Ishikawa (cell line): ENCODE data around the gene DNAJB13.

Experiments
- CEBPB ChIP-seq: IDR thresholded peaks from 2 replicates; pipeline ENCODE4 v1.6.1; 2012
- CREB1 ChIP-seq: IDR thresholded peaks from 2 replicates; pipeline ENCODE4 v1.6.1; 2012; ENCODE audit warnings: low read depth
- EGR1 ChIP-seq: IDR thresholded peaks from 2 replicates; pipeline ENCODE4 v1.6.1; 2012
- EP300 ChIP-seq: IDR thresholded peaks from 2 replicates; pipeline ENCODE4 v1.6.1; 2012; ENCODE audit warnings: borderline replicate concordance
- FOXM1 ChIP-seq: IDR thresholded peaks from 2 replicates; pipeline ENCODE4 v1.6.1; 2012; ENCODE audit warnings: low read depth, borderline replicate concordance
- NFIC ChIP-seq: IDR thresholded peaks from 2 replicates; pipeline ENCODE4 v1.6.1; 2012
- RAD21 ChIP-seq: IDR thresholded peaks from 2 replicates; pipeline ENCODE4 v1.6.1; 2012; ENCODE audit warnings: low read depth
- TAF1 ChIP-seq: IDR thresholded peaks from 2 replicates; pipeline ENCODE4 v1.6.1; 2012; ENCODE audit warnings: low read depth, mild to moderate bottlenecking
- TCF12 ChIP-seq: IDR thresholded peaks from 2 replicates; pipeline ENCODE4 v1.6.1; 2012; ENCODE audit warnings: low read depth
- TEAD4 ChIP-seq: IDR thresholded peaks from 2 replicates; pipeline ENCODE4 v1.6.1; 2012
- YY1 ChIP-seq: IDR thresholded peaks from 2 replicates; pipeline ENCODE4 v1.6.1; 2012; ENCODE audit warnings: low read depth
- ZBTB7A ChIP-seq: IDR thresholded peaks from 2 replicates; pipeline ENCODE4 v1.6.1; 2012; ENCODE audit warnings: low read depth
- TF ChIP-seq, protein P1 (sequence below): IDR thresholded peaks from 2 replicates; pipeline ENCODE4 v1.6.1; 2012; ENCODE audit warnings: low read depth, mild to moderate bottlenecking
- TF ChIP-seq, protein P2 (sequence below): IDR thresholded peaks from 2 replicates; pipeline ENCODE4 v1.6.1; 2012
- TF ChIP-seq, protein P3 (sequence below): IDR thresholded peaks from 2 replicates; pipeline ENCODE4 v1.6.1; 2012

DNAJB13 gene

DNA sequence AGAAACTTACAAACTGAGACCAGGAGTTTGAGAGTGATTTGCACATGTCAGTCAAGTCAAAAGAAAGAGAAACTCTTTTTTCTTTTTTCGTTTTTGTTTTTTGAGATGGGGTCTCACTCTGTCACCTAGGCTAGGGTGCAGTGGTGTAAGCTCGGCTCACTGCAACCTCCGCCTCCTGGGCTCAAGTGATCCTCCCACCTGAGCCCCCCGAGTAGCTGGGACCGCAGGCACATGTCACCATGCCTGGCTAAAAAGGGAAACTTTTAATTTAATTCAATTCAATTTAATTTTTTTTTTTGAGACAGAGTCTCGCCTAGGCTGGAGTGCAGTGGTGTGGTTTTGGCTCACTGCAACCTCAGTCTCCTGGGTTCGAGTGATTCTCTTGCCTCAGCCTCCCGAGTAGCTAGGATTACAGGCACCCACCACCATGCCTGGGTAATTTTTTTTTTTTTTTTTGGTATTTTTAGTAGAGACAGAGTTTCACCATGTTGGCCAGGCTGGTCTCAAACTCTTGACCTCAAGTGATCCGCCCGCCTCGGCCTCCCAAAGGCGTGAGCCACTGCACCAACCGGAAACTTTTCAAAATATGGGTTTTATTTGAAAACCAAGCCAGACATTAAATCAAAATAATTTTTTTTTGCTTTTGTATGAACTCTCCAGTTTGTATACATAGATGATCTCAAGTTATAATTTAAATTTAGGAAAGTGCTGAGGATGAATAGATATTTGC is 48.2 kb downstream of the DNAJB13 start:
- TF ChIP-seq RAD21 = no peak
- no peak for TF ChIP-seq EP300
- TF ChIP-seq ZBTB7A = no peak
- TF ChIP-seq, protein P1, sequence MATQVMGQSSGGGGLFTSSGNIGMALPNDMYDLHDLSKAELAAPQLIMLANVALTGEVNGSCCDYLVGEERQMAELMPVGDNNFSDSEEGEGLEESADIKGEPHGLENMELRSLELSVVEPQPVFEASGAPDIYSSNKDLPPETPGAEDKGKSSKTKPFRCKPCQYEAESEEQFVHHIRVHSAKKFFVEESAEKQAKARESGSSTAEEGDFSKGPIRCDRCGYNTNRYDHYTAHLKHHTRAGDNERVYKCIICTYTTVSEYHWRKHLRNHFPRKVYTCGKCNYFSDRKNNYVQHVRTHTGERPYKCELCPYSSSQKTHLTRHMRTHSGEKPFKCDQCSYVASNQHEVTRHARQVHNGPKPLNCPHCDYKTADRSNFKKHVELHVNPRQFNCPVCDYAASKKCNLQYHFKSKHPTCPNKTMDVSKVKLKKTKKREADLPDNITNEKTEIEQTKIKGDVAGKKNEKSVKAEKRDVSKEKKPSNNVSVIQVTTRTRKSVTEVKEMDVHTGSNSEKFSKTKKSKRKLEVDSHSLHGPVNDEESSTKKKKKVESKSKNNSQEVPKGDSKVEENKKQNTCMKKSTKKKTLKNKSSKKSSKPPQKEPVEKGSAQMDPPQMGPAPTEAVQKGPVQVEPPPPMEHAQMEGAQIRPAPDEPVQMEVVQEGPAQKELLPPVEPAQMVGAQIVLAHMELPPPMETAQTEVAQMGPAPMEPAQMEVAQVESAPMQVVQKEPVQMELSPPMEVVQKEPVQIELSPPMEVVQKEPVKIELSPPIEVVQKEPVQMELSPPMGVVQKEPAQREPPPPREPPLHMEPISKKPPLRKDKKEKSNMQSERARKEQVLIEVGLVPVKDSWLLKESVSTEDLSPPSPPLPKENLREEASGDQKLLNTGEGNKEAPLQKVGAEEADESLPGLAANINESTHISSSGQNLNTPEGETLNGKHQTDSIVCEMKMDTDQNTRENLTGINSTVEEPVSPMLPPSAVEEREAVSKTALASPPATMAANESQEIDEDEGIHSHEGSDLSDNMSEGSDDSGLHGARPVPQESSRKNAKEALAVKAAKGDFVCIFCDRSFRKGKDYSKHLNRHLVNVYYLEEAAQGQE = no peak
- TF ChIP-seq NFIC = no peak
- TF ChIP-seq TCF12 = no peak
- TF ChIP-seq EGR1 = no peak
- TF ChIP-seq, protein P2, sequence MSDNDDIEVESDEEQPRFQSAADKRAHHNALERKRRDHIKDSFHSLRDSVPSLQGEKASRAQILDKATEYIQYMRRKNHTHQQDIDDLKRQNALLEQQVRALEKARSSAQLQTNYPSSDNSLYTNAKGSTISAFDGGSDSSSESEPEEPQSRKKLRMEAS = no peak
- TF ChIP-seq TAF1 = no peak
- TF ChIP-seq TEAD4 = no peak
- TF ChIP-seq CEBPB = no peak
- TF ChIP-seq FOXM1 = no peak
- no peak for TF ChIP-seq CREB1
- TF ChIP-seq, protein P3, sequence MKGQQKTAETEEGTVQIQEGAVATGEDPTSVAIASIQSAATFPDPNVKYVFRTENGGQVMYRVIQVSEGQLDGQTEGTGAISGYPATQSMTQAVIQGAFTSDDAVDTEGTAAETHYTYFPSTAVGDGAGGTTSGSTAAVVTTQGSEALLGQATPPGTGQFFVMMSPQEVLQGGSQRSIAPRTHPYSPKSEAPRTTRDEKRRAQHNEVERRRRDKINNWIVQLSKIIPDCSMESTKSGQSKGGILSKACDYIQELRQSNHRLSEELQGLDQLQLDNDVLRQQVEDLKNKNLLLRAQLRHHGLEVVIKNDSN = no peak
- TF ChIP-seq YY1 = no peak

DNA sequence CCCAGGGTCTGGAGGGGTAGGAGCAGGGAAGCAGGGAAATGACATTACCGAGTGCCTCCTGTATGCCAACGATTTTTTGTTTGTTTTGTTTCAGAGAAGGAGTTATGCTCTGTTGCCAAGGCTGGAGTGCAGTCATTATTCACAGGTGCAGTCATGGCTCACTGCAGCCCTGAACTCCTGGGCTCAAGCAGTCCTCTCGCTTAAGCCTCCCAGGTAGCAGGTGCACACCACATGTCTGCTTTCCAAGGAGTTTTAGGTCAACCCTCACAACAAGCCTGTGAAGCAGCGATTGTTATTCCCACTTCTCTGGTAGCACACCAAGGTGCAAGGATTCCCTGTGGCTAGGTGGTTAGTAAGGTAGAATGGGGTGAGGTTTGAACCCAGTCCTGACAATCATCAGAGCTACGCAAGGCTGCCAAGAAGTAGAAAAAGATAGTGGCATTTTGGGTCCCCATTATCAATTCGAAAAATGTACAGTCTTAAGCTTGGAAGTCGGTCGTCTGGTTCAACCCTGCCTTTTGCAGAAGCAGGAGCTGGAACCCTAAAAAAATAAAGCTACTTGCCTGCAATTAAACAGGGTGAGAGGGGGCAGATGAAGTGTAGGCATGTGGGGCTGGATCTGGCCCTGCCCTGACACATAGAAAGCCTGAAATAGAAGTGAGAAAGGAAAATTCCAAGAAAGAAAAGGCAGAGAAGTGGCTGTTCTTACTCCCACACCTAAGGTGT is 48.9 kb downstream of the DNAJB13 start:
- TF ChIP-seq RAD21 = no peak

DNA sequence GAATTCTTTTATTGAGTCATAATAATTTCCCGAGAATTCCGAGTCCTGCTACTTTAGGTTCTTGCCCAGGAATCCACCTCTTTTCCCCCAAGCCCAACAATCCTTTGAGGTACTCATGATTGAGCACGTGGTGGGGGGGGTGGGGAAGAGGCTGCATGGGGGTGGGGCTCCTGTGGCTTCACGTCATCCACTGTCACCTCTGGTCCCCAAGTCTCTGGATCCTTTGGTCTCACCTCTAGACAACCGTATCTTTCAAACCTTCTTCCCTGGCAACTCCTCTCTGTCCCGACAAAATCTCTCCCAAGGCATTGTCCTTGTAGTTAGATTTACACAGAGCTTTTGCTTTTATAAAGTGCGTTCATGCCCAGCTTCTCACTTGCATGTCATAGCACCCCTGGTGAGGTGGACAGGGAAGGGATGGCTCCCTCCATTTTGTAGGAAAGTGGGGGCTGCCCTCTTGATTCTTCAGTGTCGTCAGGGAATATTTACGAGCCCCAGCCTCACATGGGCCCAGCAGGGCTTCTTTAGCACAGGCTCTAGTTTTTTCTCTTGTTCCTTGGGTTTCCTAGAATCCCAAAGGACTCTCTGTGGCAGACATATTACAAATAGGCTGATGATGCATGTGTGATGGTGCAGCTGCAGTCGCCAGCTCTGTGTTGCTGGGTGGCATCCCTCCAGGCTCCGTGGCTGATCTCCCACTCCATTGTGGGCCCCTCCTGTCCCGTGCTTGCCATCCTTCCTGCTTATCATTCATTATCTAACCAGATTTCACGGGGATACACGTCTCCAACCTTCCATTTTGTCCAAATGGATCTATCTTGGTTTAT is 49.7 kb downstream of the DNAJB13 start:
- TF ChIP-seq FOXM1 (no peak), TEAD4 (no peak), CREB1 (no peak), NFIC (no peak), TCF12 (no peak), EGR1 (no peak), RAD21 (no peak), ZBTB7A (no peak), CEBPB (no peak), EP300 (no peak), YY1 (no peak)
- TF ChIP-seq, protein P1 = no peak
- TF ChIP-seq, protein P2 = no peak

DNA sequence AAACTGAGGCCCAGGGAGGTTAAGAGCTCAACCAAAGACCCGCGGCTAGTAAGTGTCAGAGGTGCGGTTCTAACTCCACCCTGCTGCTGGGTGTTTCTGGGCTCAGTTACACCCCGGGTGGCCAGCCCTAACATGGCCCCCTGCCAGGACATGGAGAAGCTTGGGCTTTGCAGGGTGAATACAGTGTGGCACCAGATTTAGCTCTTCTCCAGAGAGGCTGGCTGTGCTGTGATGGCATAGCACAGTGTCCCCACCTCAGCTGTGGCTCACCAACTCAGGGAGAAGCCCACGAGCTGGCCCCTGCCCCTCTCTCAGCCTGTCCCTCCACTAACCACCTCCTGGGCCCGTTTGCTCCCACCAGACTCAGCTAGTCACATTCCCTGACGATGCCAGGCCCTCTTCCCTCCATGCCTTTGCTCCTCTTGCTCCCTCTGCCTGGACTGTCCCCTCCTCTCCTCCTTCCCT is 51.0 kb downstream of the DNAJB13 start:
- TF ChIP-seq, protein P1 = no peak
- TF ChIP-seq FOXM1 (no peak), TEAD4 (no peak), RAD21 (no peak), EGR1 (no peak), CEBPB (no peak), TAF1 (no peak), NFIC (no peak), ZBTB7A (no peak), CREB1 (no peak)
- TF ChIP-seq, protein P3 = no peak
